ENCODE data around the gene SLC41A1. TPM values are rescaled to one million over a fixed set of nuclear protein-coding genes. Genes with fewer than 3 reads are reported as not detected.

SLC41A1 gene
- total RNA-seq, 1 donor from 2014 or later = 29.5 TPM

- Mint-ChIP-seq H3K27ac (ENCODE audit: unreplicated experiment) (no peak overlapping the region), H3K4me3 (ENCODE audit: unreplicated experiment) (no peak overlapping the region), H3K4me1 (ENCODE audit: unreplicated experiment) (peaks cover 7% of the 10 kb centered on the region), H3K9me3 (ENCODE audit: unreplicated experiment) (no peaks in the 10 kb centered on the region), H3K27me3 (ENCODE audit: unreplicated experiment) (no peaks in the 10 kb centered on the region), H3K36me3 (ENCODE audit: unreplicated experiment) (peaks cover 24% of the 10 kb centered on the region)
- no peak for DNase-seq (ENCODE audit: extremely low spot score, unreplicated experiment)
- no peak for TF ChIP-seq CTCF (IDR thresholded peaks at IDR 0.05)
Observed at GRCh38 chr1:205766570-205766969, 46.4 kb downstream of the SLC41A1 start.

GRCh38 chr1:205766038-205766437 lies 47.0 kb downstream of the SLC41A1 start:
- Mint-ChIP-seq H3K4me1 (ENCODE audit: unreplicated experiment) (peaks cover 7% of the 10 kb centered on the region), H3K27ac (ENCODE audit: unreplicated experiment) (no peak overlapping the region), H3K4me3 (ENCODE audit: unreplicated experiment) (no peak overlapping the region), H3K27me3 (ENCODE audit: unreplicated experiment) (no peaks in the 10 kb centered on the region), H3K9me3 (ENCODE audit: unreplicated experiment) (no peaks in the 10 kb centered on the region), H3K36me3 (ENCODE audit: unreplicated experiment) (peaks cover 20% of the 10 kb centered on the region)
- TF ChIP-seq CTCF (IDR thresholded peaks at IDR 0.05) = no peak
- no peak for DNase-seq (ENCODE audit: extremely low spot score, unreplicated experiment)

- peaks cover 2% of the 10 kb centered on the region for H3K4me1 Mint-ChIP-seq (ENCODE audit: unreplicated experiment)
Observed at GRCh38 chr1:205764578-205764977, 48.4 kb downstream of the SLC41A1 start.

DNA sequence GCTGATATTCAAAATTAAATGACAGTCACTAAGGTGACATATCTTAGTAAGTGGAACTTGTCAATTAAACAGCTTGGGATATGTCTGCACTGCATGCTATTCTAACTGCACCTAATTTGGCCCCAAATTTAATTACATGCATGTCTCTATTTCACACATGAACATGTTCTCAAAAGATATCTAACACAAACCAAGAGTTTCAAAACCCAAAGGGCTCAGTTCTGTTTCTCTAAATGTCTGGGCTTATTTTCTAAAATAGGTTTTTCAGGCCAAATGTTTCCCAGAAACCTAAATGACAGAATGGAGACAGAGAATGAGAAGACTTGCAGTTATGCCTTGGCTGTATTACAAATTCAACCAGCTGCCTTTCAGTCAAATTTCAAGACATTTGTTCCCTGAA lies 49.0 kb downstream of the SLC41A1 start:
- H3K9me3 Mint-ChIP-seq (ENCODE audit: unreplicated experiment) = no peaks in the 10 kb centered on the region
- no peak for TF ChIP-seq CTCF (IDR thresholded peaks at IDR 0.05)
- peaks cover 5% of the 10 kb centered on the region for H3K36me3 Mint-ChIP-seq (ENCODE audit: unreplicated experiment)
- no peak overlapping the region for H3K4me3 Mint-ChIP-seq (ENCODE audit: unreplicated experiment)
- H3K27me3 Mint-ChIP-seq (ENCODE audit: unreplicated experiment) = no peaks in the 10 kb centered on the region
- DNase-seq (ENCODE audit: extremely low spot score, unreplicated experiment) = no peak
- H3K4me1 Mint-ChIP-seq (ENCODE audit: unreplicated experiment) = no peaks in the 10 kb centered on the region
- no peak overlapping the region for H3K27ac Mint-ChIP-seq (ENCODE audit: unreplicated experiment)

More at GRCh38 chr1:205764578-205764977, 48.4 kb downstream of the SLC41A1 start:
- Mint-ChIP-seq H3K4me3 (ENCODE audit: unreplicated experiment) (no peak overlapping the region), H3K36me3 (ENCODE audit: unreplicated experiment) (peaks cover 7% of the 10 kb centered on the region), H3K9me3 (ENCODE audit: unreplicated experiment) (no peaks in the 10 kb centered on the region), H3K27ac (ENCODE audit: unreplicated experiment) (no peak overlapping the region), H3K27me3 (ENCODE audit: unreplicated experiment) (no peaks in the 10 kb centered on the region)
- DNase-seq (ENCODE audit: extremely low spot score, unreplicated experiment) = no peak
- TF ChIP-seq CTCF (IDR thresholded peaks at IDR 0.05) = no peak

DNA sequence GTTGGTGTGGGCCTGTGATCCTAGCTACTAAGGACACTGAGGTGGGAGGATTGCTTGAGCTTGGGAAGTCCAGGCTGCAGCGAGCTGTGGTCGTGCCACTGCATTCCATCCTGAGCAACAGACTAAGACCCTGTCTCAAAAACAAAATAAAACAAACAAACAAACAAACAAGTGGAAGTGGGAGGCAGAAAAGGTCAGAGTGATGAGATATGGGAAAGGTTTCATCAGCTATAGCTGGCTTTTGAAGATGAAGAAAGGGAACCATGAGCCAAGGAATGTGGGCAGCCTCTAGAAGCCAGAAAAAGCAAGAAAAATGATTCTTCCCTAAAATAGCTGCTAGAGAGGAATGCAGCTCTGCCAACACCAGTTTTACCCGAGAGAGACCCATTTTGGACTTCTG lies 52.4 kb downstream of the SLC41A1 start:
- Mint-ChIP-seq H3K27ac (ENCODE audit: unreplicated experiment) (no peak overlapping the region), H3K4me1 (ENCODE audit: unreplicated experiment) (no peaks in the 10 kb centered on the region), H3K9me3 (ENCODE audit: unreplicated experiment) (no peaks in the 10 kb centered on the region), H3K27me3 (ENCODE audit: unreplicated experiment) (peaks cover 7% of the 10 kb centered on the region), H3K4me3 (ENCODE audit: unreplicated experiment) (no peak overlapping the region), H3K36me3 (ENCODE audit: unreplicated experiment) (no peaks in the 10 kb centered on the region)
- no peak for TF ChIP-seq CTCF (IDR thresholded peaks at IDR 0.05)
- no peak for DNase-seq (ENCODE audit: extremely low spot score, unreplicated experiment)

Data from osteocyte (in vitro differentiated cells).